Natural killer cell (primary cell): ENCODE measurements around the gene PTPRA. TPM values are rescaled to one million over a fixed set of nuclear protein-coding genes. Genes with fewer than 3 reads are reported as not detected.
A peak's percentile ranks its signal among the peaks of the same experiment; 100 is the strongest.
"Not testable (repeated sequence)": the region's sequence is repeated elsewhere in the genome, so short reads cannot be mapped to it uniquely, and the experiment has no call there.

ENCODE experiments used
- ATAC-seq, 3 donors: fragments of 150-1000 bp in 2 of 3; fragments of 200-7000 bp in 1 of 3; cut with Tn5 transposase; 1 replicate in 1 of 3; 2 replicates in 2 of 3; pipeline ENCODE4 v1.10.0; 2021; ENCODE audit warnings: mild to moderate bottlenecking in 2 of 3, moderate library complexity in 2 of 3
- DNase-seq, 2 donors: peaks; one replicate each; pipeline versions ENCODE4 v3.0.0 to v3.0.0-alpha.2; 2013 to 2021; ENCODE audit warnings: mixed read lengths in 1 of 2
- H3K27ac ChIP-seq: one replicate; pipeline ENCODE4 v1.5.1; 2013; ENCODE audit warnings: mild to moderate bottlenecking, low read length
- H3K27me3 ChIP-seq: one replicate; pipeline ENCODE4 v1.6.1; 2013; ENCODE audit warnings: low read length; ENCODE audit not compliant: control insufficient read depth, insufficient read depth
- H3K36me3 ChIP-seq: one replicate; pipeline ENCODE4 v1.6.1; 2013; ENCODE audit warnings: low read length; ENCODE audit not compliant: control insufficient read depth, insufficient read depth
- H3K4me1 ChIP-seq: one replicate; pipeline ENCODE4 v1.6.1; 2013; ENCODE audit warnings: low read length; ENCODE audit not compliant: control insufficient read depth, insufficient read depth
- H3K4me3 ChIP-seq: one replicate; pipeline ENCODE4 v1.5.1; 2013; ENCODE audit warnings: low read length
- H3K9me3 ChIP-seq: one replicate; pipeline ENCODE4 v1.6.1; 2013; ENCODE audit warnings: low read length; ENCODE audit not compliant: control insufficient read depth, insufficient read depth
- H3K27ac Mint-ChIP-seq, 2 donors: one replicate each; pipeline ENCODE4 v1.8.0; 2022; ENCODE audit warnings: mild to moderate bottlenecking in 2 of 2, mixed read lengths in 2 of 2, moderate library complexity in 1 of 2
- H3K27me3 Mint-ChIP-seq, 2 donors: one replicate each; pipeline ENCODE4 v1.8.0; 2022; ENCODE audit warnings: low read depth in 2 of 2, mixed read lengths in 2 of 2
- H3K36me3 Mint-ChIP-seq: one replicate; pipeline ENCODE4 v1.8.0; 2022; ENCODE audit warnings: mixed read lengths
- H3K4me1 Mint-ChIP-seq, 2 donors: one replicate each; pipeline ENCODE4 v1.8.0; 2022; ENCODE audit warnings: mixed read lengths in 2 of 2
- H3K4me3 Mint-ChIP-seq: one replicate; pipeline ENCODE4 v1.8.0; 2022; ENCODE audit warnings: mild to moderate bottlenecking, moderate library complexity, mixed read lengths
- H3K9me3 Mint-ChIP-seq, 2 donors: one replicate each; pipeline ENCODE4 v1.8.0; 2022; ENCODE audit warnings: mixed read lengths in 2 of 2
- CTCF ChIP-seq: fragments of 200-600 bp; IDR thresholded peaks from one replicate; pipeline ENCODE4 v1.8.0; 2022; ENCODE audit warnings: antibody characterized with exemption
- WGBS: methylation state at CpG from one replicate; pipeline ENCODE4 v1.1.7; 2013; ENCODE audit warnings: missing lambda C conversion rate; ENCODE audit not compliant: insufficient coverage; 5-methylcytosine and 5-hydroxymethylcytosine counted together
- intact Hi-C: fragments of 100-400 bp; cut with micrococcal nuclease; formaldehyde crosslinking; loops from one replicate; pipeline ENCODE4 v1.14.2; 2022
- total RNA-seq, 4 donors: library from RNA; stranded (reverse); fragments of 120-200 nt in 1 of 4; gene quantifications; one replicate each; pipeline versions ENCODE4 v1.2.3 to v1.2.4, GENCODE V29; 2013 to 2022

Gene PTPRA
- total RNA-seq, 3 donors from 2014 or later (not counting 1 experiment from before 2014, with no cell fraction given): 125 to 172 (median 141) TPM

- H3K4me1 ChIP-seq: no peaks in the 10 kb centered on the region
- Mint-ChIP-seq H3K9me3 (no peaks in the 10 kb centered on the region), H3K27me3 (no peaks in the 10 kb centered on the region), H3K27ac (peak overlapping the region in 1 of 2 donors; percentile 42), H3K4me1 (no peaks in the 10 kb centered on the region), H3K4me3 (no peak overlapping the region), H3K36me3 (peaks cover 7% of the 10 kb centered on the region)
- DNase-seq (no peak), ATAC-seq (no peak)
- no peaks in the 10 kb centered on the region for H3K9me3 ChIP-seq
- intact Hi-C loops: no loop called here
- WGBS: 78% methylated on average over 5 of the region's 5 CpGs
- no peak for TF ChIP-seq CTCF
- peaks cover 61% of the 10 kb centered on the region for H3K36me3 ChIP-seq
- H3K27ac ChIP-seq: no peak overlapping the region
- no peak overlapping the region for H3K4me3 ChIP-seq
- H3K27me3 ChIP-seq: no peaks in the 10 kb centered on the region
Observed at GRCh38 chr20:3021777-3022176, 148.5 kb downstream of the PTPRA start.

GRCh38 chr20:3022559-3023490, 149.5 kb downstream of the PTPRA start:
- H3K9me3 ChIP-seq, H3K27me3 ChIP-seq, H3K4me3 ChIP-seq, intact Hi-C loops, H3K9me3 Mint-ChIP-seq, DNase-seq, ATAC-seq, H3K4me1 ChIP-seq, H3K4me1 Mint-ChIP-seq, H3K27me3 Mint-ChIP-seq, H3K36me3 Mint-ChIP-seq, H3K27ac ChIP-seq, H3K4me3 Mint-ChIP-seq: not testable (repeated sequence)
- peaks cover 62% of the 10 kb centered on the region for H3K36me3 ChIP-seq
- 98% methylated on average over 17 of the region's 20 CpGs for WGBS
- H3K27ac Mint-ChIP-seq: peak overlapping the region in 1 of 2 donors; percentile 7

GRCh38 chr20:3027987-3028386, 154.7 kb downstream of the PTPRA start:
- H3K4me1 ChIP-seq: no peaks in the 10 kb centered on the region
- ATAC-seq: no peak
- Mint-ChIP-seq H3K4me1 (peaks cover 0 to 4% of the 10 kb centered on the region in 2 donors), H3K36me3 (no peaks in the 10 kb centered on the region), H3K9me3 (no peaks in the 10 kb centered on the region), H3K4me3 (no peak overlapping the region), H3K27me3 (no peaks in the 10 kb centered on the region), H3K27ac (peak overlapping the region in 1 of 2 donors; percentile 43)
- intact Hi-C loops: no loop called here
- H3K4me3 ChIP-seq: no peak overlapping the region
- TF ChIP-seq CTCF: no peak
- H3K27me3 ChIP-seq: no peaks in the 10 kb centered on the region
- H3K27ac ChIP-seq: no peak overlapping the region
- no peak for DNase-seq
- H3K36me3 ChIP-seq: peaks cover 71% of the 10 kb centered on the region
- 94% methylated on average over 2 of the region's 2 CpGs for WGBS
- no peaks in the 10 kb centered on the region for H3K9me3 ChIP-seq

GRCh38 chr20:3031524-3032147, 158.4 kb downstream of the PTPRA start:
- no peaks in the 10 kb centered on the region for H3K9me3 ChIP-seq
- DNase-seq (no peak), ATAC-seq (no peak)
- peaks cover 68% of the 10 kb centered on the region for H3K36me3 ChIP-seq
- TF ChIP-seq CTCF: no peak
- whole genome bisulfite sequencing: 100% methylated on average over 1 of the region's 3 CpGs
- no peaks in the 10 kb centered on the region for H3K27me3 ChIP-seq
- H3K4me3 ChIP-seq: no peak overlapping the region
- Mint-ChIP-seq H3K4me1 (peaks cover 0 to 4% of the 10 kb centered on the region in 2 donors), H3K4me3 (no peak overlapping the region), H3K36me3 (no peaks in the 10 kb centered on the region), H3K27ac (no peak overlapping the region), H3K27me3 (no peaks in the 10 kb centered on the region), H3K9me3 (no peaks in the 10 kb centered on the region)
- H3K4me1 ChIP-seq: no peaks in the 10 kb centered on the region
- H3K27ac ChIP-seq: no peak overlapping the region
- intact Hi-C loops: no loop called here
